ENCODE measurements around the gene ICE1. TPM values are rescaled to one million over a fixed set of nuclear protein-coding genes. Genes with fewer than 3 reads are reported as not detected.
"Not testable (repeated sequence)": the region's sequence is repeated elsewhere in the genome, so short reads cannot be mapped to it uniquely, and the experiment has no call there.

Gene ICE1
- total RNA-seq, 2 donors from 2014 or later: 17.2 to 18.5 TPM

GRCh38 chr5:5508391-5508790 lies 85.9 kb downstream of the ICE1 start:
- DNase-seq (ENCODE audit: low spot score): no peak
- Histone ChIP-seq H3K9me3 (peaks cover 0 to 20% of the 10 kb centered on the region in 2 donors), H3K27ac (no peak overlapping the region), H3K4me3 (no peak overlapping the region), H3K4me1 (no peaks in the 10 kb centered on the region), H3K27me3 (no peaks in the 10 kb centered on the region), H3K36me3 (no peaks in the 10 kb centered on the region)
- TF ChIP-seq CTCF (IDR thresholded peaks at IDR 0.05): no peak

DNA sequence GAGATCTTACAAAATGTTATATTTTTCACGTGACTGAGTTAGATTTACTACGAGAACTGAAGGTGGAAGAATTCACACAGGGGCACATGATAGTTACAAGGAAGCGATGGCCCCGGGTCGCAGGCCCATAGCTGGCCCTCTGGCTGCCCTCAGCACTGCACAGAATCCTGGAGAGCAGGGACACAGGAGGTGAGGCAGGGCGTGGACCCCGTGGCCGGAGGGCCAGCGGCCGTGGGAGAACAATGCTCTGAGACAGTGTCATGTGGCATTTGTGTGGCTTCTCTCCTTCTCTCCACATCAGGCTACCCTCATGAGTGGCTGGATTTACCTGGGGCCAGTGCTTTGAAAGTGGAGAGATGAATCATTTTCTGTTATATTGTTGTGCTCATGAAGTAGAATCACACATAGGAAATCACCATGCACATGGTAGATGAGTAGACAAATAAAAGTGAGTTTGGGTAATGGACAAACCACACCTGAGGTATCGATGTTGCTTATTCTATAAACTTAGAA lies 89.5 kb downstream of the ICE1 start:
- H3K9me3 ChIP-seq: no peaks in the 10 kb centered on the region
- no peaks in the 10 kb centered on the region for H3K4me1 ChIP-seq
- H3K27me3 ChIP-seq: no peaks in the 10 kb centered on the region
- no peak overlapping the region for H3K27ac ChIP-seq
- H3K4me3 ChIP-seq: no peak overlapping the region
- H3K36me3 ChIP-seq: no peaks in the 10 kb centered on the region
- no peak for TF ChIP-seq CTCF (IDR thresholded peaks at IDR 0.05)
- DNase-seq (ENCODE audit: low spot score): no peak

GRCh38 chr5:5512543-5512942 lies 90.1 kb downstream of the ICE1 start:
- H3K27me3 ChIP-seq: no peaks in the 10 kb centered on the region
- TF ChIP-seq CTCF (IDR thresholded peaks at IDR 0.05): no peak
- no peak overlapping the region for H3K27ac ChIP-seq
- no peaks in the 10 kb centered on the region for H3K36me3 ChIP-seq
- no peaks in the 10 kb centered on the region for H3K4me1 ChIP-seq
- H3K4me3 ChIP-seq: no peak overlapping the region
- no peaks in the 10 kb centered on the region for H3K9me3 ChIP-seq
- no peak for DNase-seq (ENCODE audit: low spot score)

DNA sequence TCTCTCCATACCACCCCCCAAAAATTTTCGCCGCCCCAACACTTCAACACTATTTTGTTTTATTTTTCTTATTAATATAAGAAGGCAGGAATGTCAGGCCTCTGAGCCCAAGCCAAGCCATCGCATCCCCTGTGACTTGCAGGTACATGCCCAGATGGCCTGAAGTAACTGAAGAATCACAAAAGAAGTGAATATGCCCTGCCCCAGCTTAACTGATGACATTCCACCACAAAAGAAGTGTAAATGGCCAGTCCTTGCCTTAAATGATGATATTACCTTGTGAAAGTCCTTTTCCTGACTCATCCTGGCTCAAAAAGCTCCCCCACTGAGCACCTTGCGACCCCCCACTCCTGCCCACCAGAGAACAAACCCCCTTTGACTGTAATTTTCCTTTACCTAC lies 98.1 kb downstream of the ICE1 start:
- H3K27me3 ChIP-seq; H3K4me3 ChIP-seq; H3K27ac ChIP-seq; H3K4me1 ChIP-seq; H3K9me3 ChIP-seq; DNase-seq (ENCODE audit: low spot score); H3K36me3 ChIP-seq: not testable (repeated sequence)

DNA sequence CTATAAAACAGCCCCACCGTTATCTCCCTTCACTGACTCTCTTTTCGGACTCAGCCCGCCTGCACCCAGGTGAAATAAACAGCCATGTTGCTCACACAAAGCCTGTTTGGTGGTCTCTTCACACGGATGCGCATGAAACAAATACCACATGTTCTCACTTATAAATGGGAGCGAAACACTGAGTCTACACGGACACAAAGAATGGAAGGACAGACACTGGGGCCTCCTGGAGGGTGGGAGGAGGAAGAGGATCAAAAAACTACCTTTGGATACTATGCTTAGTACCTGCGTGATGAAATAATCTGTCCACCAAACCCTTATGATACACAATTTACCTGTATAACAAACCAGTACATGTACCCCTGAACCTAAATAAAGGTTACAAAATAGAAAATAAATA lies 98.6 kb downstream of the ICE1 start:
- no peak for DNase-seq (ENCODE audit: low spot score)
- no peak for TF ChIP-seq CTCF (IDR thresholded peaks at IDR 0.05)
- Histone ChIP-seq H3K27me3 (no peaks in the 10 kb centered on the region), H3K4me1 (no peaks in the 10 kb centered on the region), H3K36me3 (no peaks in the 10 kb centered on the region), H3K4me3 (no peak overlapping the region), H3K9me3 (no peaks in the 10 kb centered on the region), H3K27ac (no peak overlapping the region)

DNA sequence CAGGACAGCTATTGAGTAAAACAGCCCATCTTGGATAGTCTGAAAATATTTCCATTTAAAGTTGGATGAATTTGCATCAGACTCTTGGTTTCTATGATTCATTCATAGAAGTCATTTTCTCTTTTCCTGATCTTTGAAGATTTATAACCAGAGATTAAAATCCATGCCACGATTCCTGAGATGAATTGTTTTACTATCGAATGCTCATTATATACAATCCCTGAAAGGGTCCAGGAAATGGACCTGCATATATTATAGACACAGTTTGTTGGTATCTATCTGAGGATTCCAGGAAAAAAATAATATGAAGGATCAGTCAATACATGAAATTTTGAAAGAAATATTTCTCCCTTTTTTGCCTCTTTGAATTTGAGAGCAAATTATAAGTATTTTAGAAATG lies 99.0 kb downstream of the ICE1 start:
- H3K27me3 ChIP-seq: no peaks in the 10 kb centered on the region
- no peaks in the 10 kb centered on the region for H3K4me1 ChIP-seq
- no peaks in the 10 kb centered on the region for H3K36me3 ChIP-seq
- H3K9me3 ChIP-seq: no peaks in the 10 kb centered on the region
- DNase-seq (ENCODE audit: low spot score): no peak
- H3K4me3 ChIP-seq: no peak overlapping the region
- no peak overlapping the region for H3K27ac ChIP-seq
- TF ChIP-seq CTCF (IDR thresholded peaks at IDR 0.05): no peak

All from right atrium auricular region (tissue), 2 donors.